Heart left ventricle (tissue), 13 donors: Measurements from ENCODE around the gene ZNF454.

Experiments
- POLR2A ChIP-seq, 2 donors: fragments of 450-650 bp; IDR thresholded peaks; one replicate each; pipeline ENCODE4 v1.6.1; 2017; ENCODE audit warnings: antibody characterized with exemption in 2 of 2, mild to moderate bottlenecking in 2 of 2, moderate library complexity in 2 of 2
- TF ChIP-seq, protein P1 (sequence below), 12 donors: fragments of 200-600 bp; sonication (generic) in 4 of 12; IDR thresholded peaks; one replicate each; pipeline versions ENCODE4 v1.5.0 to v1.8.0; 2018 to 2022; ENCODE audit warnings: antibody characterized with exemption in 12 of 12, mild to moderate bottlenecking in 5 of 12
- donor health status: ischemic (EF 13 %, LVEDD 7.1; RV severe dilation, severe dysfunction).
- donor health status: DM: no; HTN: yes; CAD: no.
- donor health status: DM: no; HTN: no; CAD: no.
- donor health status: ischemic (EF 25% LVEDD 6.9; RV normal size, moderate dysfunction).
- donor health status: ischemic (EF 25% LVEDD 5.7; RV mildly dilated, moderate dysfunction).
- donor health status: ischemic (EF 35%, LVEDD 5.7; RV mildly dilated, moderate dysfunction).
- donor health status: nonischemic (EF 11% LVEDD 7.7; RV severe dilation, severe dysfunction).
- donor health status: DM: yes; HTN: yes; CAD: no.
- donor health status: PGD.
- donor health status: ischemic (EF 29% LVEDD 5.4; RV normal size, mild dysfunction).
- donor health status: nonischemic (EF 23%, LVEDD 6.1; RV moderate dilation, normal function).

DNA sequence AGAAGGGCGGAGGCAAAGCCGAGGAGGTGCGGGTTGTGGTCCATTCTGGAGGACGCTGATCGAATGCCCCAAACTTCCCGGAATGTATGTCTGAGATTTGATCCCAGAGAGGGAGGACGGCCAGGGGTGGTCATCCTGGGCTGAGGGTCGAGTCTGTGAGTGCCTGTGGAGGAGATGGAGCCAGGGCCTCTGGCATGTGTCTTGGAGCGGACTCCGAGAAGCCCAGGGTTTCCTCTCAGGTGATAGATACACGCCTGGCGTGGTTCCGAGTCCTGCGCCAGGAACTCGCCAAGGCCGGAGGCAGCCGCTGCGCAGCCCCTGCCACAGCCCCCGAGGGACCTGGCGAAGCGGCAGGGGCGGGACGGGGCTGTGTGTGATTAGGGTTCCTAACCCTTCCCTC, 363 bp downstream of the ZNF454 start:
- TF ChIP-seq, protein P1, sequence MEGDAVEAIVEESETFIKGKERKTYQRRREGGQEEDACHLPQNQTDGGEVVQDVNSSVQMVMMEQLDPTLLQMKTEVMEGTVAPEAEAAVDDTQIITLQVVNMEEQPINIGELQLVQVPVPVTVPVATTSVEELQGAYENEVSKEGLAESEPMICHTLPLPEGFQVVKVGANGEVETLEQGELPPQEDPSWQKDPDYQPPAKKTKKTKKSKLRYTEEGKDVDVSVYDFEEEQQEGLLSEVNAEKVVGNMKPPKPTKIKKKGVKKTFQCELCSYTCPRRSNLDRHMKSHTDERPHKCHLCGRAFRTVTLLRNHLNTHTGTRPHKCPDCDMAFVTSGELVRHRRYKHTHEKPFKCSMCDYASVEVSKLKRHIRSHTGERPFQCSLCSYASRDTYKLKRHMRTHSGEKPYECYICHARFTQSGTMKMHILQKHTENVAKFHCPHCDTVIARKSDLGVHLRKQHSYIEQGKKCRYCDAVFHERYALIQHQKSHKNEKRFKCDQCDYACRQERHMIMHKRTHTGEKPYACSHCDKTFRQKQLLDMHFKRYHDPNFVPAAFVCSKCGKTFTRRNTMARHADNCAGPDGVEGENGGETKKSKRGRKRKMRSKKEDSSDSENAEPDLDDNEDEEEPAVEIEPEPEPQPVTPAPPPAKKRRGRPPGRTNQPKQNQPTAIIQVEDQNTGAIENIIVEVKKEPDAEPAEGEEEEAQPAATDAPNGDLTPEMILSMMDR (IDR thresholded peaks at IDR 0.05), result no peak
- no peak for TF ChIP-seq POLR2A (IDR thresholded peaks at IDR 0.05)
